Thyroid gland (tissue), 4 donors: ENCODE results near the gene WDR93. TPM values are rescaled to one million over a fixed set of nuclear protein-coding genes. Genes with fewer than 3 reads are reported as not detected.

Source experiments
- DNase-seq, 2 donors: peaks; one replicate each; pipeline ENCODE4 v3.0.0-alpha.2; 2019
- H3K27ac ChIP-seq, 3 donors: fragments of 200-600 bp; sonication (generic); 1 replicate in 2 of 3; 2 replicates in 1 of 3; pipeline ENCODE4 v1.5.1; 2016 to 2019; ENCODE audit warnings: mild to moderate bottlenecking in 1 of 3, moderate library complexity in 1 of 3
- H3K27me3 ChIP-seq: fragments of 200-600 bp; sonication (generic); one replicate; pipeline ENCODE4 v1.5.1; 2019
- H3K36me3 ChIP-seq, 2 donors: fragments of 200-600 bp; sonication (generic); one replicate each; pipeline ENCODE4 v1.5.1; 2016 to 2019
- H3K4me1 ChIP-seq, 2 donors: fragments of 200-600 bp; sonication (generic); one replicate each; pipeline ENCODE4 v1.5.1; 2017 to 2019
- H3K4me3 ChIP-seq, 3 donors: fragments of 200-600 bp; sonication (generic); replicated peaks in 1 of 3; 1 replicate in 2 of 3; 2 replicates in 1 of 3; pipeline ENCODE4 v1.5.1; 2016; ENCODE audit warnings: mild to moderate bottlenecking in 1 of 3
- H3K9me3 ChIP-seq: fragments of 200-600 bp; sonication (generic); one replicate; pipeline ENCODE4 v1.5.1; 2017
- CTCF ChIP-seq, 6 experiments: fragments of 200-600 bp in 3 of 6; fragments of 450-650 bp in 3 of 6; sonication (generic) in 3 of 6; IDR thresholded peaks; one replicate each; pipeline ENCODE4 v1.5.1; 2016 to 2019; ENCODE audit warnings: antibody characterized with exemption in 6 of 6, mild to moderate bottlenecking in 2 of 6, inconsistent platforms in 1 of 6, moderate library complexity in 1 of 6
- POLR2A ChIP-seq, 2 donors: fragments of 450-650 bp; IDR thresholded peaks; one replicate each; pipeline ENCODE4 v1.6.1; 2017; ENCODE audit warnings: antibody characterized with exemption in 2 of 2, mild to moderate bottlenecking in 2 of 2, moderate library complexity in 1 of 2
- WGBS, 2 donors: methylation state at CpG; one replicate each; pipeline ENCODE4 v1.1.5; 2017; 5-methylcytosine and 5-hydroxymethylcytosine counted together
- intact Hi-C: fragments of 100-400 bp; cut with DNase I; formaldehyde crosslinking; loops from one replicate; pipeline ENCODE4 v1.15.1; 2023
- total RNA-seq, 4 donors: library from RNA; depleted of rRNA; stranded (reverse); fragments of >200 nt; gene quantifications; one replicate each; pipeline ENCODE4 v1.2.3, GENCODE V29; 2016

The WDR93 gene
- total RNA-seq, 4 donors from 2014 or later = 1.1 to 2.3 (median 2.3) TPM

DNA sequence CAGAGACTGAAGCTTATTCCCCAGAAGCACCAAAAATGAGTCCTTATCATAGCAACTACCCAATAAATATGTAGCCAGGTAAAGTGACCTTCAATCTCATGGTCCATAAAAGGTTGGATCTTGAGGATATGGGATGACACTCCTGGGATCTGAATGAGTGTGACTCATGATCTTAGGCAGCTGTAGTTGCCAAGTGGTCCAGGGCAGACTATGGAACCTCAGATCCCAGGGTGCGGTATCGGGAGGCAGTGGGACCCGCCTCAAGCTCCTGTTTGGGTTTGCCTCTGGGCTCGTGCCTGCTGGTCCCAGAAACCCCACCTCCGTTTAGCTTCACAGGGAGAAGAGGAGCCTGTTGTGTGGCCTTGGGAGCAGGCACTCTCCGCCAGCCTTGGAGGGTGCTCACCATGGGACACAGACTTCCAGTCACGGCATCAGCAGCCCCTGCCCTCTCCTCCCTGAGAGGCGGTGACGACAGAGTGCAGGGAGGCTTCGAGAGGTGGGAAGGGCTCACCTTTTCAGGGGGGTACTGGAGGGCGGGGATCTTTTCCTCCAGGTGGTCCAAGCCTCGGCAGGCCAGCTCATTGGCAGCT, 19.5 kb upstream of the WDR93 start:
- Histone ChIP-seq H3K4me3 (no peak overlapping the region), H3K9me3 (no peaks in the 10 kb centered on the region), H3K4me1 (peaks cover 4 to 13% of the 10 kb centered on the region in 2 donors), H3K27me3 (no peaks in the 10 kb centered on the region), H3K36me3 (no peaks in the 10 kb centered on the region), H3K27ac (no peak overlapping the region)
- intact Hi-C loops = no loop called here
- no peak for TF ChIP-seq POLR2A (IDR thresholded peaks at IDR 0.05)
- TF ChIP-seq CTCF (IDR thresholded peaks at IDR 0.05) = no peak
- no peak for DNase-seq
- WGBS, 2 donors = 89 to 93% methylated on average over 3 to 12 of the region's 12 CpGs

DNA sequence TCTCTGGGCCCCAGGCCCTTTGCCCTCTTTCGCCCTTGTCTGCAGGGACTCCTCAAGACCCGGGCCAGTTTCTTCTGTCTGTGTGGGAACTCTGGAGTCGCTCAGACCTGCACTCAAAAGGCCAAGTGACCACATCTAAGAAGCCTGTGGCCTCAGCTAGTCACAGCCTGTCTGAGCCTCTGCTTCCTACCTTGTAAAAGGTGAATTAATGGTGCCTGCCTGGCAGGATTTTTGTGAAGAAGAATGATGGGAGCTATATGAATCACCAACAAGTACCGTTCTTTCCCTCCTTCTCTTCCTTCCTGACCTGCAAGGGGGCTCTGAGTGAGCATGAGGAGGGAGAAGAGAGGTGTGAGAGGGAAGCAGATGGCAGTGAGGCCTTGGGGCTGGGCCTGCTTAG, 18.9 kb upstream of the WDR93 start:
- no peaks in the 10 kb centered on the region for H3K36me3 ChIP-seq
- DNase-seq = no peak
- WGBS, 2 donors = 35 to 42% methylated on average over 4 of the region's 4 CpGs
- H3K27ac ChIP-seq = no peak overlapping the region
- intact Hi-C loops = no loop called here
- H3K4me1 ChIP-seq = peaks cover 4 to 12% of the 10 kb centered on the region in 2 donors
- H3K4me3 ChIP-seq = no peak overlapping the region
- TF ChIP-seq POLR2A (IDR thresholded peaks at IDR 0.05) = no peak
- no peak for TF ChIP-seq CTCF (IDR thresholded peaks at IDR 0.05)
- no peaks in the 10 kb centered on the region for H3K27me3 ChIP-seq
- no peaks in the 10 kb centered on the region for H3K9me3 ChIP-seq

GRCh38 chr15:89672221-89673164, 18.1 kb upstream of the WDR93 start:
- DNase-seq = peak; percentile 51 to 61
- Histone ChIP-seq H3K36me3 (no peaks in the 10 kb centered on the region), H3K27ac (peak overlapping the region in 1 of 3 donors; percentile 20), H3K4me3 (no peak overlapping the region), H3K4me1 (peaks cover 4 to 12% of the 10 kb centered on the region in 2 donors), H3K27me3 (no peaks in the 10 kb centered on the region), H3K9me3 (no peaks in the 10 kb centered on the region)
- WGBS, 2 donors = 81 to 85% methylated on average over 10 to 12 of the region's 12 CpGs
- intact Hi-C loops = no loop called here
- TF ChIP-seq CTCF (IDR thresholded peaks at IDR 0.05) = no peak

DNA sequence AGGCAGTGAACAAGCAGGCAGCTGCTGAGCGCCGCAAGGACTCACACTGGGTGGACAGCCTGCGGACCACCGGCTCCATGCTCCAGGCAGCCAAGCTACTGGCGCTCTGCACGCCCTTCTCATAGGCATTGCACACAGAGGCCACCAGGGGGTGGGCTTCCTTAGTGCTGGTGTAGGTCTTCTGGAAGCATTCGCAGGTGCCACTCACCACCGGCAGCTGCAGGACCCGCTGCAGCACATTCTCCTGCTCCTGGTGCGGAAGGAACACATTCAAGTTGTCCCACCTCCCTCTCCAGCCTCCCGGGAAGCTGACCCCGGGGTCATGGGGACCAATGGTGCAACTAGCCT, 17.5 kb upstream of the WDR93 start:
- Histone ChIP-seq H3K27me3 (no peaks in the 10 kb centered on the region), H3K4me3 (no peak overlapping the region), H3K36me3 (no peaks in the 10 kb centered on the region), H3K9me3 (no peaks in the 10 kb centered on the region), H3K4me1 (peaks cover 4 to 12% of the 10 kb centered on the region in 2 donors), H3K27ac (no peak overlapping the region)
- intact Hi-C loops = no loop called here
- 59 to 73% methylated on average over 9 to 12 of the region's 12 CpGs for WGBS, 2 donors
- TF ChIP-seq POLR2A (IDR thresholded peaks at IDR 0.05) (no peak), CTCF (IDR thresholded peaks at IDR 0.05) (peak in 1 of 6 experiments; percentile 26)
- no peak for DNase-seq

- no peaks in the 10 kb centered on the region for H3K36me3 ChIP-seq
- no peak for TF ChIP-seq POLR2A (IDR thresholded peaks at IDR 0.05)
- no peak for TF ChIP-seq CTCF (IDR thresholded peaks at IDR 0.05)
- H3K27ac ChIP-seq = no peak overlapping the region
- H3K27me3 ChIP-seq = no peaks in the 10 kb centered on the region
- no peak overlapping the region for H3K4me3 ChIP-seq
- intact Hi-C loops = no loop called here
- 82 to 84% methylated on average over 4 of the region's 4 CpGs for WGBS, 2 donors
- H3K4me1 ChIP-seq = peaks cover 11 to 22% of the 10 kb centered on the region in 2 donors
- H3K9me3 ChIP-seq = no peaks in the 10 kb centered on the region
- no peak for DNase-seq
These were observed 16.1 kb upstream of the WDR93 start for GRCh38 chr15:89674526-89674925.
